ENCODE measurements around the gene LIMS1.

Gene LIMS1

DNA sequence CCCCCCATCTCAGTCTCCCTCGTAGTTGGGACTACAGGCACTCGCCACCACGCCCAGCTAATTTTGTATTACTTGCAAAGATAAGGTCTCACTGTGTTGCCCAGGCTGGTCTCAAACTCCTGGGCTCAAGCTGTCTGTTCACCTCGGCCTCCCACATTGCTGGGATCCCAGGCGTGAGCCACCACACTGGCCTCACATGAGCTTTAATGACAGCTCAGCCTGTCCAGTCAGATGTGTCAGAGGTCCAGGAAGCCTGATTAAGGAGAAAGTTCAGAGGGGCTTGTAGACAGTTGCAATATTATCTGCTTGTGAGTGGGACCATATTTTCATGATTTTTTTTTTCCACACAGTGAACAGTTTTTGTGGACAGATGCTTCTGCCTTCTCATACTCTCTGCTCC, 82.0 kb downstream of the LIMS1 start:
- DNase-seq, result no peak

DNA sequence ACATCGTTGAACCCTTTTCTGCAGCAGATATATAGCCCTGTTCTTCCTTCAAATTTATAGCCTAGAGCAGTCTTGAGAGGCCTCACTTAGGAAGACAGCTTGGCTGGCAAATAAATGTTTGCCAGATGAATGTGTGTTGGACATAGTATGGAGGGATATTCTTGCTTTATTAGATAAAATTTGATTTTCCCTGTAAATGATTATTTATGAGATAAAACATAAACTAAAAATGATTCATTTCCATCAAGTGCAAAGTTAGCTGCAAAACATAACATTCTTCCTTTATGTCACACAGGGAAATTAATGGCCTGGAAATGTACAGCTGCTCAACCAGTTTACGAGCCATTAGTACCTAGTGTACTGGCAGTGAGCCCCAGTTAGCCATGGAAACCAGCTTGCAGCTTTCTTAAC, 82.5 kb downstream of the LIMS1 start:
- DNase-seq, result no peak

DNA sequence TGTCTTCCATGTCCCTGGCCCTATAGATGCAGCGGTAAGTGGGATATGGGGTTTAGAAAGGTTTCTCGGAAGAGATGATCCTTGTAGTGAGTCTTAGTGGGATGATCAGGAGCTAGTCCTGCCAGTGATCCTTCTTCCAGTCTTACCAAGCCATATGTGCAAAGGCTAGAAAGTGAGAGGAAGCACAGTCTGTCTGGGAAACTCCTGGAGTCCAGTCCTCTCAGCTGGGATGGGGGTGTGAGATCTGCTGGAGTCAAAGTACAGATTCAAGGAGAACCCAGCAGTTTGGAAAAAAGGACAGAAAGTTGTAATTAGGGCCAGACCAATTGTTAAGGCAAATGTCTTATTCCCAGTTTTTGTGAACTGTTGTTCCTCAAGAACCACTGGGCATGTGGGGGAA, 83.3 kb downstream of the LIMS1 start:
- no peak for DNase-seq

DNA sequence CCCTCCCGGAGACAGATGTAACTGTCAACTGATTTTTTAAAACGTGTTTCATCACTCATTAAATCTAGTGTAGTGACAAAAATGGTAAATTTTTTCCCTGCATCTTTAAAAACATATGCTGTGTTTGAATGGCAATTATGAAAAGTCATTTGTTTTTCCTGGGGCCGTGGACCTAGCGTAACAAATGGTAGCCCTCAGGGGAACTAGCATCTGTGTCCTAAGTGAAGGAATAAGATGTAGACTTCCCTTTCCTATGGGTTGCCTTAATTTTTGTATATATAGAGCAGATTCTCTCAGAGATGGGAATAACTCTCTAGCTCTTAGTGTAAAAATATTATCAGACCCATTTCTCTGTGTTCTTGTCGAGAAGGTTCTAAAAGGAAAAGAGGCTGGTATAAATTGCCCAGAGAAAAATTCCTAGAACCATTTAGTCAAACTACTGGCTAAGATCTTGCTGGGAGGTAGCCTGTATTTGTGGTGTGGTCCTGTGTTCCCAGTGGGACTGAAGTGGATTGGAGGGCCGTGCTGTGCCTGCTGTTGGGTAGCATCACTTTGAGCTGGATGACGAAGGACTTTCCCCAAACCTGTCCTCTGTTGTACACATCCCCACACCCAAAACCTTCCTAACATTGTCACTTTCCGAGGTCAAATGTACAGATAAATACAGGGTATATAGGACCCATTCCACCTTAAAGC, 85.8 kb downstream of the LIMS1 start:
- DNase-seq, result no peak

- DNase-seq, result no peak
Measured at GRCh38 chr2:108620656-108621055, 86.4 kb downstream of the LIMS1 start.

DNA sequence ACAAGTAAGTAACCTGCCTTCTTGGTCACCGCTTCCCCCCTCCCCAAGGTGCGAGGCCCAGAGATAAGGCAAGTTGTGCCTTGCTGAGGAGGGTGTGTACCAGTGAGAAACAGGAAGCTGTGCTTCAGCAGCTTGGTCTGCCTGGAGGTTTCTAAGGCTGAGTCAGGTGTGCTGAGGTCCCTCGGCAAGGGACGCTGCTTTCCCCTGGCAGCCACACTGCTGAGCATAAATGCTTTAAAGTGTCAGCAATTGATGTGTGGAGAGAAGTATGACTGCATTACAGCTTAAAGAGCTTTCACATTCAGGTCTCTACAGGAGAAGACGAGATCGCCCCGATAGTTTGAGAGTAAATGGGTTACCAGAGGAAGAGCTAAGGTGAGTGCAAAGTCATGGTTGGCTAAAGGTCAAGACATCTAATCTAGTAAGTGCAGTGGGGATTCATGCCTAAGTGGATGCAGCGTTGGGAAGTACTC, 86.9 kb downstream of the LIMS1 start:
- DNase-seq, result no peak

- no peak for DNase-seq
Measured at GRCh38 chr2:108621687-108622681, 87.7 kb downstream of the LIMS1 start.

DNA sequence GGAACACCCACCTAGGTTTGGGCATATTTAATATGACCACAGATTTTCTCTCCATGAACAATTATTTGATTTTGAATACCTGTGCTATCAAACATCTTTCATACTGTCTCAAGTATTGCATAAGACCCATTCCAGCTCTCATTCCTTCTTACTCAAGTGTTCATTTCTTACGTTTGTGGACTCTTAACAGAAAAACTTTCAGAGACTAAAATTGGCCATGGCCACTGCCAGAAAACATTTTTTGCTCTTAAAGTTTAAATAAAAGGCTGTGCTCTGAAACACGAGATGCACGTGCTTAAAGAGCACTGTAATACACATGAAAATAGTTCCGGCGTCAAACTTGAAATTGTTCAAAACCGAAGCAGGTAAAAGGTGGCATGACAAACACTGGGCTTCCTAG, 89.3 kb downstream of the LIMS1 start:
- no peak for DNase-seq

DNA sequence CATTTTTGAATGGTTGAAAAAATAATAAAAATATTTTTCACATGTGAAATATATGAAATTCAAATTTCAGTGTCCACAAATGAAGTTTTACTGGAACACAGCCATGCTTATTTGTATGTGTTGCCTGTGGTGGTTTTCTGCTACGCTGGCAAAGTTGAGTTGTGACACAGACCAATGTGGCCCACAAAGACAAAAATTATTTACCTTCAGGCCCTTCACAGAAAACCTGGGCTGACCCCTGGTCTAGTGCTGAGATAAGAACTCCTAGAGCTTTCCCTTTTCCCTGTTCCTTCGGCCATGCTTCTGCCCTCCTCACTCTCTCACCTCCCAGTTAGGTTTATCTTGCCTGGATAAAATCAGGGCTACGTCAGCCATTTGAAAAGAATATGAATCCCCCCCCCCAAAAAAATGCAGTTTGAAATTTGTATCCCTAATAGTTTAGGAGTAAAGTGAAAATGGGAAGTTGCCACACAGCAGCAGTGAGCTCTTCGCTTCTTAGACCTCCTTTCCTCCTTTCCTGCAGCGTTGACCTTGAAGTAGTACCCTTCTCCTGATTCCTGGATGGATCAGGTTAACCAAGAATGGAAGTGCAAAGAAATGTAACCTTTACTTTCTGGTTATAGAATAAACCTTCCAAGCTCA, 91.0 kb downstream of the LIMS1 start:
- DNase-seq, result no peak

- DNase-seq, result no peak
Measured at GRCh38 chr2:108625828-108626195, 91.5 kb downstream of the LIMS1 start.

GRCh38 chr2:108626995-108627394, 92.7 kb downstream of the LIMS1 start:
- DNase-seq, result no peak

DNA sequence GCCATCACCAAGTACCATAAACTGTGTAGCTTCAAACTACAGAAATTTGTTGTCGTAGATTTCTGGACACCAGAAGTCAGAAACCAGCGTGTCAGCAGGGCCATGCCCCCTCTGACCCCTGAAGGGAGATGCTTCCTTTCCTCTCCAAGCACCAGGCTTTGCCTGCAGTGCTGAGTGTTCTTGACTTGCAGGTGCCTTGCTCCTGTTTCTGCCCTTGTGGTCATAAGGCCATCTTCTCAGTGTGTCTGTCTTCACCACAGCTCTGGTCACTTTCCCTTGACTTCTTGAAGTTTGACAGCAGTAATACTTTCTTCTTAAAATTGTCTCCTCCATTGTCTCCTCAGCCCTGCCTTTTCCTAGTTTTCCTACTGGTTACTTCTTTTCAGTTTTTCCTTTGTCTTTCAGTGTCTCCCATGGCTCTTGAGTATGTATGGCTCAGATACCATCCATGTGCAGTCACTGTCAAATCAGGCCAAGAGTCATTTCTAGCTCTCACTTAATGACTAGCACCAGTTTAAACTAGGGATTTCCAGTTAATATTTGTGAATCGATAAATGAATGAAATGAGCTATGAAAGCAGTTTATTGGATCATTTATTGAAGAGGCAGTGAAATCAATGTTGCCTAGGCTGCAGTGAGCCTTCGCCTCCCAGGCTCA, 93.8 kb downstream of the LIMS1 start:
- no peak for DNase-seq

DNA sequence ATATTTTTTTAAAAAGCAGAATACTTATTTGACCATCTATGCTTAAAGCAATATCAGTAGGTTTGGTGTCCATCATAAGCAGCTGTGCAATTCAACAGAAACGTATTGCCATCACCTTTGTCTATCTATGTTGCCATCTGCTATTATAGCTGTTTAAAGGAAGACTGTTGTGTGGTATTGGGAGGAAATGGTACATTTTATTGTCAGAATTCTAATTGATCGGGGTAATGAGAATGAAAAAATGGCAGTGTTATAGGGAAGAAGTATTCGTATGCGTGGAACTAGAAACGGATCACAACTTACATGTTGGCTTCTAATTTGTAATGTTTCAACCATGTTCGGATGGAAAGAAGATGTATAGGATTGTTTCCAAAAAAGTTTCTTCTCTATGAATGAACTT, 94.7 kb downstream of the LIMS1 start:
- DNase-seq, result no peak

- DNase-seq, result no peak
Measured at GRCh38 chr2:108629417-108629816, 95.1 kb downstream of the LIMS1 start.

DNA sequence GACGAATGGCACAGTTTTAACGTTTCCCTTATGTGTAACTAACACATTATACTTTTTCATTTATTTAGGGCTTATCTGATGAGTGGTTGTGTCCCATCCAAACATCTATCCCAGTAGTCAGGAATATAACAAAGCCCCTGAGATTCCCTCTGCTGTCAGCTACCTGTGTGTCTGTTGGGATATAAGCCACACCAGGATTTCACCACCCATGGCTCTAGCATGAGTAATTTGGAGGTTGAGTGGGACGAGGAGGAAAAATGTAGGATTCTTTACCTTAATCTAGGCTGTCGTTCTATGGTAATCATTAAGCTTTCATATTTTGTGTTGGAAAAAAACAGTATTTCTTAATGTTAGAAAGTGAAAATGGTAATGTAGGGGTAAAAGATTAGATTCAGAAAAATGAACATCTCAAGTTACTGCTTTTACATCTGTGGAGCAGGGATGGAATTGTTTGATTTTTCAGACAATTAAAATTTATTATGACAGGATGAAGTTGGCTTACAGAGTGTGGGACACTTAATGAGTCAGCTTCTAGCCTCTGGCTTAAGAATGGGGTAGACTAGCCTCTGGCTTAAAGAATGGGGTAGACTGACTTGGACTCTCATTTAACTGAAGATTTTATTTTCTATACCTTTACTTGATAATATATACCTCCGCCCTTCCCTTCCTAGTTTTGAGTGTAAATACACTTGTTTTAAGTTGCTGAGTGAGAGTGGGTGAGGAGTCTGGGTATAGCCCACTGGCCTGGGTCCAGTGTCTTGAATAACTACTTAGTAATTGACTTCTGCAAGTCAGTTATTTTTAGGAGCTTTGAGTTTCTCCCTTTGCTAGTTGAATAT, 96.5 kb downstream of the LIMS1 start:
- DNase-seq, result no peak

- no peak for DNase-seq
Measured at GRCh38 chr2:108632332-108633160, 98.3 kb downstream of the LIMS1 start.

- peak; percentile 52 for DNase-seq
Measured at GRCh38 chr2:108633409-108633808, 99.1 kb downstream of the LIMS1 start.

GRCh38 chr2:108634011-108634410, 99.7 kb downstream of the LIMS1 start:
- no peak for DNase-seq

DNA sequence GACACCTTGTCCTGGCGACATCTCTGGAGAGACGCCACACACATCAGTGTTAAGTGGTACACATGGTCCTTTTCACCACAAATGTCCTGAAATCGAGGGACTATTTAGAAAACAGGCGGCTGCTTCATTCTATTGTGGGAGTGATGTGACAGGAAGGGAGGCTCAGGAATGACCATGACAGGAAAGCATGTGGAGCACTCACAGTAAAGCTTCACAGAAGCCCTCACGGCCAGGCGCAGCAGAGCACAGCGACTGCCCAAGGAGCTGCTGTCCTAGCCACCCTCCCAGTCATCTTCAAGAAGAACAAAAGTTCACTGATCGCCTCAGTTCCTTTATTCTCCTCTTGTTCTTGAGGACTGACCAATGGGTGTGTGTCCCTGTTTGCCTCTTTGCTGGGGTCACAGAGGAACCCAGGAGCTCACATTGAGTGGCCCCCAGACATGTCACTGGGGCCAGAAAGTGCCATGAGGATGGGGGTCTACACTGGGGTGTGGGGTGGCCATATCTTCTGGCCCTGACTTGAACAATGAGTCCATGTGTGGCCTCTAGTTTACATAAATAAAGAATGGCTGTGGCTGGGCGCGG, 100.4 kb downstream of the LIMS1 start:
- DNase-seq, result no peak

DNA sequence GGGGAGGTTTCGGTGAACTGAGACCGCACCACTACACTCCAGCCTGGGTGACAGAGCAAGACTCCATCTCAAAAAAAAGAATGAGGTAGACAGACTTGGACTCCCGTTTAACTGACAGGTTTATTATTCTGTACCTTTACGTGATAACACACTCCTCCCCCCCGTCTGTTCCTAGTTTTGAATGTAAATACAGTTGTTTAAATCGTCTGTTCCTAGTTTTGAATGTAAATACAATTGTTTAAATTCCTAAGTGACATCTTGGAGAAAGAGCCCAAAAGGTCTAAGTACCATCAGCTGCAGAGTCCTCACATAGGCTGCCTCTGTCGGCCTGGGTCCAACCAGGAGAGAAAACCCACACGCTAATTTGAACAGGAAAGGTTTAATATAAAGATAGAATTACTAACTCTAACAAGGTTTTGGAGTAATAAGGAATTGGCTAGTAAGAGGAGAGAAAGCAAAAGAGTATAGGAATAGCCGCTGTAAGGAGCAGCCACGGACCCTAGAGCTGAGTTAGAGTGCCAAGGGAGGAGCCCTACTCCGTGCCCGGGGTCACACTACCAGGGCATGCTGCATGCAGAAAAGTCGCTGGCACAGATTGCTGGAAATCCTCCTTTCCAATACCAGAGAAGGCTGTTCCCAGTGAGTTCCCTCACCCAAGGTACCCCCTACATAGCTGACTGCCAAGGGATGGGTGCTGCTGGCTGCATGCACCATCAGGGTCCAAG, 101.5 kb downstream of the LIMS1 start:
- DNase-seq, result no peak

Measured in midbrain (tissue), 1 donor.